GM23338 (cell line): ENCODE results near the gene CTNNA2. TPM values are rescaled to one million over a fixed set of nuclear protein-coding genes. Genes with fewer than 3 reads are reported as not detected.

ENCODE experiments used
- CREB1 ChIP-seq: fragments of 250-450 bp; sonication (Bioruptor Pico); IDR thresholded peaks from 2 replicates; pipeline ENCODE4 v1.5.0; 2020; ENCODE audit warnings: low read depth, mild to moderate bottlenecking, moderate library complexity
- JUNB ChIP-seq: IDR thresholded peaks from one replicate; pipeline ENCODE4 v1.6.1; 2016; ENCODE audit warnings: antibody characterized with exemption; ENCODE audit not compliant: unreplicated experiment
- REST ChIP-seq: IDR thresholded peaks from one replicate; pipeline ENCODE4 v1.6.1; 2018; ENCODE audit warnings: antibody characterized with exemption; ENCODE audit not compliant: unreplicated experiment
- STAT1 ChIP-seq: IDR thresholded peaks from one replicate; pipeline ENCODE4 v1.6.1; 2016; ENCODE audit warnings: antibody characterized with exemption; ENCODE audit not compliant: unreplicated experiment
- ZNF114 ChIP-seq: fragments of 250-450 bp; sonication (Bioruptor Pico); IDR thresholded peaks from 2 replicates; pipeline ENCODE4 v1.5.0; 2020; ENCODE audit warnings: mild to moderate bottlenecking, moderate library complexity
- ZNF331 ChIP-seq: fragments of 250-450 bp; sonication (Bioruptor Pico); IDR thresholded peaks from 2 replicates; pipeline ENCODE4 v1.5.0; 2020; ENCODE audit warnings: low read depth, mild to moderate bottlenecking, moderate library complexity
- polyA plus RNA-seq: library from polyadenylated mRNA; unstranded; fragments of >200 nt; fragmentation: Nextera tagmentation; extraction: Ambion mirVana; gene quantifications from 2 replicates; pipeline ENCODE4 v1.2.1, GENCODE V29; 2016
- total RNA-seq: library from RNA; depleted of rRNA; stranded (reverse); fragments of >200 nt; shearing (Covaris generic); gene quantifications from 2 replicates; pipeline ENCODE4 v1.2.3, GENCODE V29; 2014
- TF ChIP-seq, protein P1 (sequence below): fragments of 250-450 bp; sonication (Bioruptor Pico); IDR thresholded peaks from 2 replicates; pipeline ENCODE4 v1.5.0; 2020; ENCODE audit warnings: mild to moderate bottlenecking, moderate library complexity

Gene CTNNA2
- total and polyA plus RNA-seq, 2 experiments from 2014 or later: 6.4 to 15.6 TPM

DNA sequence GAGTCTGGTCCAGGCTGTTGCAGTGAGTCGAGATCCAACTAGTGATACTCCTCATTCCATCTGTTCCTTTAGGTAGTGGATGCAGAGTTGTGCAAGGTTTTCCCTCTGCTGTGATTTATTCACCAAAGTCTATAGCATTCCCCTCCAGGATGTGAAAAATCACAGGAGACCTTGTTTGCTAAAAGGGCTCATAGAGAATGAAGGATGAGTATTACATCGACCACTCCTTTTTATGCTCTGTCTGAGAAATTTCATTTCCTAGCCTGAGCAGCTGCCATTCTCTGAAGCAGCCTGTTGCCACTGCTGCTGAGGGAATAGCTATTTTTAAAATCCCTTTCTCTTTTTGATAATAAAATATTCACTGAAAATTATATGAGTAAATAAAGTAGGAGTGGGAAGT lies 925.8 kb downstream of the CTNNA2 start (continued):
- no peak for TF ChIP-seq REST
- TF ChIP-seq CREB1 (CRISPR knock-in tag): no peak
- TF ChIP-seq, protein P1, sequence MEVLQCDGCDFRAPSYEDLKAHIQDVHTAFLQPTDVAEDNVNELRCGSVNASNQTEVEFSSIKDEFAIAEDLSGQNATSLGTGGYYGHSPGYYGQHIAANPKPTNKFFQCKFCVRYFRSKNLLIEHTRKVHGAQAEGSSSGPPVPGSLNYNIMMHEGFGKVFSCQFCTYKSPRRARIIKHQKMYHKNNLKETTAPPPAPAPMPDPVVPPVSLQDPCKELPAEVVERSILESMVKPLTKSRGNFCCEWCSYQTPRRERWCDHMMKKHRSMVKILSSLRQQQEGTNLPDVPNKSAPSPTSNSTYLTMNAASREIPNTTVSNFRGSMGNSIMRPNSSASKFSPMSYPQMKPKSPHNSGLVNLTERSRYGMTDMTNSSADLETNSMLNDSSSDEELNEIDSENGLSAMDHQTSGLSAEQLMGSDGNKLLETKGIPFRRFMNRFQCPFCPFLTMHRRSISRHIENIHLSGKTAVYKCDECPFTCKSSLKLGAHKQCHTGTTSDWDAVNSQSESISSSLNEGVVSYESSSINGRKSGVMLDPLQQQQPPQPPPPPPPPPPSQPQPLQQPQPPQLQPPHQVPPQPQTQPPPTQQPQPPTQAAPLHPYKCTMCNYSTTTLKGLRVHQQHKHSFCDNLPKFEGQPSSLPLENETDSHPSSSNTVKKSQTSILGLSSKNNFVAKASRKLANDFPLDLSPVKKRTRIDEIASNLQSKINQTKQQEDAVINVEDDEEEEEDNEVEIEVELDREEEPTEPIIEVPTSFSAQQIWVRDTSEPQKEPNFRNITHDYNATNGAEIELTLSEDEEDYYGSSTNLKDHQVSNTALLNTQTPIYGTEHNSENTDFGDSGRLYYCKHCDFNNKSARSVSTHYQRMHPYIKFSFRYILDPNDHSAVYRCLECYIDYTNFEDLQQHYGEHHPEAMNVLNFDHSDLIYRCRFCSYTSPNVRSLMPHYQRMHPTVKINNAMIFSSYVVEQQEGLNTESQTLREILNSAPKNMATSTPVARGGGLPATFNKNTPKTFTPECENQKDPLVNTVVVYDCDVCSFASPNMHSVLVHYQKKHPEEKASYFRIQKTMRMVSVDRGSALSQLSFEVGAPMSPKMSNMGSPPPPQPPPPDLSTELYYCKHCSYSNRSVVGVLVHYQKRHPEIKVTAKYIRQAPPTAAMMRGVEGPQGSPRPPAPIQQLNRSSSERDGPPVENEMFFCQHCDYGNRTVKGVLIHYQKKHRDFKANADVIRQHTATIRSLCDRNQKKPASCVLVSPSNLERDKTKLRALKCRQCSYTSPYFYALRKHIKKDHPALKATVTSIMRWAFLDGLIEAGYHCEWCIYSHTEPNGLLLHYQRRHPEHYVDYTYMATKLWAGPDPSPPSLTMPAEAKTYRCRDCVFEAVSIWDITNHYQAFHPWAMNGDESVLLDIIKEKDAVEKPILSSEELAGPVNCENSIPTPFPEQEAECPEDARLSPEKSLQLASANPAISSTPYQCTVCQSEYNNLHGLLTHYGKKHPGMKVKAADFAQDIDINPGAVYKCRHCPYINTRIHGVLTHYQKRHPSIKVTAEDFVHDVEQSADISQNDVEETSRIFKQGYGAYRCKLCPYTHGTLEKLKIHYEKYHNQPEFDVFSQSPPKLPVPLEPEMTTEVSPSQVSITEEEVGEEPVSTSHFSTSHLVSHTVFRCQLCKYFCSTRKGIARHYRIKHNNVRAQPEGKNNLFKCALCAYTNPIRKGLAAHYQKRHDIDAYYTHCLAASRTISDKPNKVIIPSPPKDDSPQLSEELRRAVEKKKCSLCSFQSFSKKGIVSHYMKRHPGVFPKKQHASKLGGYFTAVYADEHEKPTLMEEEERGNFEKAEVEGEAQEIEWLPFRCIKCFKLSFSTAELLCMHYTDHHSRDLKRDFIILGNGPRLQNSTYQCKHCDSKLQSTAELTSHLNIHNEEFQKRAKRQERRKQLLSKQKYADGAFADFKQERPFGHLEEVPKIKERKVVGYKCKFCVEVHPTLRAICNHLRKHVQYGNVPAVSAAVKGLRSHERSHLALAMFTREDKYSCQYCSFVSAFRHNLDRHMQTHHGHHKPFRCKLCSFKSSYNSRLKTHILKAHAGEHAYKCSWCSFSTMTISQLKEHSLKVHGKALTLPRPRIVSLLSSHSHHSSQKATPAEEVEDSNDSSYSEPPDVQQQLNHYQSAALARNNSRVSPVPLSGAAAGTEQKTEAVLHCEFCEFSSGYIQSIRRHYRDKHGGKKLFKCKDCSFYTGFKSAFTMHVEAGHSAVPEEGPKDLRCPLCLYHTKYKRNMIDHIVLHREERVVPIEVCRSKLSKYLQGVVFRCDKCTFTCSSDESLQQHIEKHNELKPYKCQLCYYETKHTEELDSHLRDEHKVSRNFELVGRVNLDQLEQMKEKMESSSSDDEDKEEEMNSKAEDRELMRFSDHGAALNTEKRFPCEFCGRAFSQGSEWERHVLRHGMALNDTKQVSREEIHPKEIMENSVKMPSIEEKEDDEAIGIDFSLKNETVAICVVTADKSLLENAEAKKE (CRISPR knock-in tag): no peak
- TF ChIP-seq STAT1: no peak
- no peak for TF ChIP-seq ZNF114
- no peak for TF ChIP-seq JUNB
- no peak for TF ChIP-seq ZNF331 (CRISPR knock-in tag)
